SKM-1 (cell line): Measurements from ENCODE around the gene LAMTOR2.
"Not testable (repeated sequence)": the region's sequence is repeated elsewhere in the genome, so short reads cannot be mapped to it uniquely, and the experiment has no call there.

Experiments
- DNase-seq: peaks from one replicate; lab custom pipeline; 2025; ENCODE audit not compliant: unreplicated experiment; lab: John Stamatoyannopoulos, UW

Gene LAMTOR2

GRCh38 chr1:156051011-156051725 is 3.4 kb upstream of the LAMTOR2 start:
- no peak for DNase-seq

GRCh38 chr1:156052862-156053767 is 1.5 kb upstream of the LAMTOR2 start:
- peak; percentile 56 for DNase-seq

- DNase-seq: peak; percentile 86
Observed at GRCh38 chr1:156053768-156054499, 648 bp upstream of the LAMTOR2 start, which contains the start of gene UBQLN4. UBQLN4 (minus strand) TSS chr1:156053798; CDS start chr1:156053701, 97 bp downstream.

GRCh38 chr1:156055281-156056048 is 883 bp downstream of the LAMTOR2 start:
- DNase-seq: no peak

- DNase-seq: no peak
Observed at GRCh38 chr1:156056326-156056849, 1.8 kb downstream of the LAMTOR2 start.

GRCh38 chr1:156060937-156061636 is 6.5 kb downstream of the LAMTOR2 start, which contains the start of gene RAB25:
RAB25 (plus strand) TSS chr1:156061160; CDS start chr1:156061401, 241 bp downstream.
- DNase-seq: no peak

- DNase-seq: no peak
Observed at GRCh38 chr1:156062189-156062588, 7.6 kb downstream of the LAMTOR2 start.

- DNase-seq: no peak
Observed at GRCh38 chr1:156063997-156064285, 9.4 kb downstream of the LAMTOR2 start.

GRCh38 chr1:156064615-156065014 is 10.0 kb downstream of the LAMTOR2 start:
- DNase-seq: no peak

- DNase-seq: no peak
Observed at GRCh38 chr1:156065212-156065611, 10.6 kb downstream of the LAMTOR2 start.

GRCh38 chr1:156065871-156066270 is 11.3 kb downstream of the LAMTOR2 start:
- DNase-seq: no peak

GRCh38 chr1:156067262-156067661 is 12.7 kb downstream of the LAMTOR2 start:
- no peak for DNase-seq

- no peak for DNase-seq
Observed at GRCh38 chr1:156069490-156070455, 15.2 kb downstream of the LAMTOR2 start.

GRCh38 chr1:156070548-156070947 is 16.0 kb downstream of the LAMTOR2 start:
- no peak for DNase-seq

GRCh38 chr1:156071332-156071816 is 16.8 kb downstream of the LAMTOR2 start:
- DNase-seq: not testable (repeated sequence)

GRCh38 chr1:156072251-156072650 is 17.7 kb downstream of the LAMTOR2 start:
- DNase-seq: no peak

GRCh38 chr1:156073110-156073687 is 18.6 kb downstream of the LAMTOR2 start:
- DNase-seq: no peak

- DNase-seq: no peak
Observed at GRCh38 chr1:156073740-156074139, 19.2 kb downstream of the LAMTOR2 start.
